NCI-H1105 (cell line): ENCODE measurements around the gene ADAMTS5.

ENCODE experiments used
- DNase-seq: peaks from one replicate; lab custom pipeline; 2025; lab: John Stamatoyannopoulos, UW

The ADAMTS5 gene

GRCh38 chr21:26967062-26967913, at the start of gene ADAMTS5:
TSS of gene ADAMTS5 (minus strand) at chr21:26967088. CDS start at chr21:26966391, 697 bp downstream.
- DNase-seq = no peak

- DNase-seq = no peak
Observed at GRCh38 chr21:27001526-27001925, 34.6 kb upstream of the ADAMTS5 start.

- no peak for DNase-seq
Observed at GRCh38 chr21:26983576-26983975, 16.7 kb upstream of the ADAMTS5 start.

GRCh38 chr21:26982767-26983166, 15.9 kb upstream of the ADAMTS5 start:
- DNase-seq = no peak

- DNase-seq = no peak
Observed at GRCh38 chr21:26977746-26978145, 10.9 kb upstream of the ADAMTS5 start.

GRCh38 chr21:26973226-26973625, 6.3 kb upstream of the ADAMTS5 start:
- DNase-seq = no peak

- no peak for DNase-seq
Observed at GRCh38 chr21:26972192-26972591, 5.3 kb upstream of the ADAMTS5 start.

GRCh38 chr21:26969971-26970725, 3.3 kb upstream of the ADAMTS5 start:
- DNase-seq = no peak

GRCh38 chr21:26966649-26967061, 233 bp downstream of the ADAMTS5 start:
- DNase-seq = no peak

- no peak for DNase-seq
Observed at GRCh38 chr21:26965907-26966581, 844 bp downstream of the ADAMTS5 start.

- no peak for DNase-seq
Observed at GRCh38 chr21:26965040-26965906, 1.6 kb downstream of the ADAMTS5 start.

- no peak for DNase-seq
Observed at GRCh38 chr21:26964170-26964778, 2.6 kb downstream of the ADAMTS5 start.

- no peak for DNase-seq
Observed at GRCh38 chr21:26962621-26963181, 4.2 kb downstream of the ADAMTS5 start.

GRCh38 chr21:26961698-26962097, 5.2 kb downstream of the ADAMTS5 start:
- no peak for DNase-seq

GRCh38 chr21:26958788-26959187, 8.1 kb downstream of the ADAMTS5 start:
- no peak for DNase-seq

GRCh38 chr21:26956813-26957212, 10.1 kb downstream of the ADAMTS5 start:
- no peak for DNase-seq

- no peak for DNase-seq
Observed at GRCh38 chr21:26956216-26956615, 10.7 kb downstream of the ADAMTS5 start.

- DNase-seq = no peak
Observed at GRCh38 chr21:26954662-26955121, 12.2 kb downstream of the ADAMTS5 start.

GRCh38 chr21:26952374-26953066, 14.4 kb downstream of the ADAMTS5 start:
- no peak for DNase-seq

GRCh38 chr21:26949830-26950229, 17.1 kb downstream of the ADAMTS5 start:
- no peak for DNase-seq
